PC-9 (cell line): Measurements from ENCODE around the gene DDX49. TPM values are rescaled to one million over a fixed set of nuclear protein-coding genes. Genes with fewer than 3 reads are reported as not detected.
A peak's percentile ranks its signal among the peaks of the same experiment; 100 is the strongest.

Experiments
- Bru-seq: library from RNA; stranded (reverse); fragments of 400-500 nt; gene quantifications from one replicate; lab custom pipeline; 2021; lab: Mats Ljungman, UMichigan
- BruChase-seq, 2 experiments: library from RNA; stranded (reverse); fragments of 400-500 nt; gene quantifications; one replicate each; lab custom pipeline; 2021; lab: Mats Ljungman, UMichigan
- BruUV-seq: library from RNA; stranded (reverse); fragments of 400-500 nt; replicated peaks from 2 replicates; lab custom pipeline; 2021; lab: Mats Ljungman, UMichigan
- CTCF ChIA-PET: fragments of 300-600 bp; sonication (Branson Sonifier 250); formaldehyde crosslinking; loops from one replicate; lab custom pipeline; 2022; ENCODE audit warnings: antibody characterized with exemption; lab: Charles Lee
- POLR2A ChIA-PET: fragments of 300-600 bp; sonication (Branson Sonifier 250); formaldehyde crosslinking; loops from one replicate; lab custom pipeline; 2022; ENCODE audit warnings: antibody characterized with exemption; ENCODE audit not compliant: unreplicated experiment; lab: Charles Lee
- DNase-seq, 2 experiments: peaks; one replicate each; pipeline versions ENCODE4 v3.0.0 to v3.0.0-alpha.2; 2015 to 2022; ENCODE audit warnings: mixed read lengths in 1 of 2
- H2AFZ ChIP-seq: fragments of 200-600 bp; sonication (generic); 2 replicates; pipeline ENCODE4 v1.8.1; 2017; ENCODE audit warnings: antibody characterized with exemption
- H3F3A ChIP-seq: fragments of 200-600 bp; sonication (generic); 2 replicates; pipeline ENCODE4 v1.8.1; 2017; ENCODE audit warnings: antibody characterized with exemption, mild to moderate bottlenecking, low read depth; ENCODE audit not compliant: insufficient read depth
- H3K27ac ChIP-seq: fragments of 200-600 bp; sonication (generic); 2 replicates; pipeline ENCODE4 v1.6.1; 2016; ENCODE audit warnings: mixed run types
- H3K27me3 ChIP-seq: fragments of 200-600 bp; sonication (generic); 2 replicates; pipeline ENCODE4 v1.6.1; 2016; ENCODE audit warnings: low read depth, mixed run types; ENCODE audit not compliant: insufficient read depth
- H3K36me3 ChIP-seq: fragments of 200-600 bp; sonication (generic); 2 replicates; pipeline ENCODE4 v1.6.1; 2016; ENCODE audit warnings: low read depth, mixed run types
- H3K4me1 ChIP-seq: fragments of 200-600 bp; sonication (generic); replicated peaks from 2 replicates; pipeline ENCODE4 v1.6.1; 2016; ENCODE audit warnings: mixed run types; ENCODE audit not compliant: insufficient read depth
- H3K4me2 ChIP-seq: fragments of 200-600 bp; sonication (generic); 2 replicates; pipeline ENCODE4 v1.6.1; 2017; ENCODE audit warnings: mixed run types
- H3K4me3 ChIP-seq: fragments of 200-600 bp; sonication (generic); 2 replicates; pipeline ENCODE4 v1.6.1; 2016; ENCODE audit warnings: mixed run types
- H3K79me2 ChIP-seq: fragments of 200-600 bp; sonication (generic); 2 replicates; pipeline ENCODE4 v1.6.1; 2017; ENCODE audit warnings: low read depth, mixed run types
- H3K9me2 ChIP-seq: fragments of 200-600 bp; sonication (generic); 2 replicates; pipeline ENCODE4 v1.8.1; 2017; ENCODE audit warnings: mild to moderate bottlenecking; ENCODE audit not compliant: insufficient read depth
- H3K9me3 ChIP-seq: fragments of 200-600 bp; sonication (generic); 2 replicates; pipeline ENCODE4 v1.8.1; 2016; ENCODE audit warnings: low read depth; ENCODE audit not compliant: insufficient read depth
- H4K20me1 ChIP-seq: fragments of 200-600 bp; sonication (generic); 2 replicates; pipeline ENCODE4 v1.8.1; 2017; ENCODE audit not compliant: insufficient read depth
- EZH2 ChIP-seq: fragments of 200-600 bp; sonication (generic); IDR thresholded peaks from 2 replicates; pipeline ENCODE4 v1.8.0; 2017; ENCODE audit warnings: antibody characterized with exemption, low read depth
- intact Hi-C: fragments of 100-400 bp; cut with micrococcal nuclease; formaldehyde crosslinking; loops from one replicate; pipeline ENCODE4 v1.10.0; 2022; ENCODE audit not compliant: unreplicated experiment
- long read RNA-seq: library from polyadenylated mRNA; stranded (forward); transcript quantifications from one replicate; pipeline ENCODE4 v2.0.0, GENCODE V29; 2022
- total RNA-seq: library from RNA; stranded (reverse); gene quantifications from 2 replicates; pipeline ENCODE4 v1.2.3, GENCODE V29; 2021
- TF ChIP-seq, protein P1 (sequence below): fragments of 200-600 bp; sonication (generic); conservative IDR thresholded peaks from 2 replicates; pipeline ENCODE4 v1.6.1; 2017; ENCODE audit warnings: mixed run types, antibody characterized with exemption, mild to moderate bottlenecking, moderate library complexity

The DDX49 gene, protein sequence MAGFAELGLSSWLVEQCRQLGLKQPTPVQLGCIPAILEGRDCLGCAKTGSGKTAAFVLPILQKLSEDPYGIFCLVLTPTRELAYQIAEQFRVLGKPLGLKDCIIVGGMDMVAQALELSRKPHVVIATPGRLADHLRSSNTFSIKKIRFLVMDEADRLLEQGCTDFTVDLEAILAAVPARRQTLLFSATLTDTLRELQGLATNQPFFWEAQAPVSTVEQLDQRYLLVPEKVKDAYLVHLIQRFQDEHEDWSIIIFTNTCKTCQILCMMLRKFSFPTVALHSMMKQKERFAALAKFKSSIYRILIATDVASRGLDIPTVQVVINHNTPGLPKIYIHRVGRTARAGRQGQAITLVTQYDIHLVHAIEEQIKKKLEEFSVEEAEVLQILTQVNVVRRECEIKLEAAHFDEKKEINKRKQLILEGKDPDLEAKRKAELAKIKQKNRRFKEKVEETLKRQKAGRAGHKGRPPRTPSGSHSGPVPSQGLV
- 41.2 and 46.3 TPM in 2 replicates for total RNA-seq
- percentile 58 among the genes with signal in this experiment for Bru-seq, nascent RNA
- BruChase-seq, experiment 1, labeled RNA remaining after a 2-hour chase = percentile 56 among the genes with signal in this experiment
- percentile 74 among the genes with signal in this experiment for BruChase-seq, experiment 2, labeled RNA remaining after a 6-hour chase
- long read RNA-seq, transcript DDX49-201 (13 exons, 1,830 nt) = major isoform, 52 of 81 reads
- long read RNA-seq, partial matches to known transcripts = 5 of 81 reads
- long read RNA-seq, other reads (novel, unspliced or antisense) = 18 of 81 reads

DNA sequence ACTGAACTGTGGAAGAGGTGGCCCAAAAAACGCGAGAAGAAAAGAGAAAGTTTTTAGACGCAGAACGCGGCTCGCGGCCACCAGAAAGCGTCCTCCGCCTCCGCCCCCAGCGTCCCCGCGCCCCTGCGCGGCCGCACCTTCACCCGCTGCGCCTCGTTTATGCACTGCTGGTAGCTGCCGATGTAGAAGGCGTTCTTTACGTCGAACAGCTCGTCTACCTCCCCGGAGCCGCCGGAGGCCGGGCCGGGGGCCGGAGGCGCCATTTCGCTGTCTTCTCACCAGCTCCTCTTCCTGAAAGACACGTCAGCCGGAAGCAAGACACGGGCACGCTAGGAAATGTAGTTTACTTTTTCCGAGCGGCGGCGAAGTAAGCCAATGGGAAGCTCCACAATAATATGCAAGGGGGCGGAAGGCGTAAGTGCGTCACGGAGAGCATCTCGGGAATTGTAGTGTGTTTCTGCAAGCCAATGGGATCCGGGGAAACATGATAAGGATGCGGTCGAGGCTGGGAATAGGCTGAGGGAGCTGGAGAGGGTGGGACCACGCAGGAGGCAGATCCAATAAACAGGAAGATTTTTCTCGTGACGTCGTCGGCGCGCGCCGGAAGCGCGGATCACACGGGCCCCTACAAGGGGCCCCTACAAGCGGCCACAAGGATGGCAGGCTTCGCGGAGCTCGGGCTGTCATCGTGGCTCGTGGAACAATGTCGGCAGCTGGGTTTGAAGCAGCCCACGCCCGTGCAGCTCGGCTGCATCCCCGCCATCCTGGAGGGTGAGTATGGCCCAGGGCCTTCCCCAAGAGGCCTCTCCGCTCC lies at the start of gene DDX49, which contains the start of gene COPE:
Gene DDX49 (plus strand): TSS at position 630 of the 814 bp plus-strand sequence. CDS start 27 bp downstream, at position 657.
Gene COPE (minus strand): TSS at position 302 of the 814 bp plus-strand sequence. CDS start 39 bp downstream, at position 263.
- peaks cover 12% of the 10 kb centered on the region; the same call in 1 of the 2 replicates for H3K36me3 ChIP-seq
- peak within 1 kb of the TSS; percentile 98 for H3K4me2 ChIP-seq
- H3K27me3 ChIP-seq = no peaks in the 10 kb centered on the region
- peaks cover 17% of the 10 kb centered on the region for H3K4me1 ChIP-seq
- H3K9me3 ChIP-seq = no peaks in the 10 kb centered on the region
- DNase-seq = peak; percentile 95 to 100
- H3K9me2 ChIP-seq = no peaks in the 10 kb centered on the region
- peak within 1 kb of the TSS; percentile 76 for H2AFZ ChIP-seq
- peaks cover 68% of the 10 kb centered on the region for H3K79me2 ChIP-seq
- peak within 1 kb of the TSS; percentile 72 for H3K4me3 ChIP-seq
- ChIA-PET CTCF (interaction anchor here (0.6 to 1.4 kb wide), 3 partner anchors 68 to 642 kb away, joined by 3 to 9 read pairs (median 4); no protein-coding TSS in a partner anchor), POLR2A (interaction anchor here (0.5 to 0.9 kb wide), 7 partner anchors 10 to 1149 kb away, joined by 3 to 10 read pairs (median 3); no protein-coding TSS in a partner anchor)
- BruUV-seq = no TSS peak
- intact Hi-C loops = loop anchor here (1.0 to 10.0 kb wide), 4 partner anchors 22 to 444 kb away; partner anchors contain the start of genes HOMER3 and UBA52
- TF ChIP-seq, protein P1, sequence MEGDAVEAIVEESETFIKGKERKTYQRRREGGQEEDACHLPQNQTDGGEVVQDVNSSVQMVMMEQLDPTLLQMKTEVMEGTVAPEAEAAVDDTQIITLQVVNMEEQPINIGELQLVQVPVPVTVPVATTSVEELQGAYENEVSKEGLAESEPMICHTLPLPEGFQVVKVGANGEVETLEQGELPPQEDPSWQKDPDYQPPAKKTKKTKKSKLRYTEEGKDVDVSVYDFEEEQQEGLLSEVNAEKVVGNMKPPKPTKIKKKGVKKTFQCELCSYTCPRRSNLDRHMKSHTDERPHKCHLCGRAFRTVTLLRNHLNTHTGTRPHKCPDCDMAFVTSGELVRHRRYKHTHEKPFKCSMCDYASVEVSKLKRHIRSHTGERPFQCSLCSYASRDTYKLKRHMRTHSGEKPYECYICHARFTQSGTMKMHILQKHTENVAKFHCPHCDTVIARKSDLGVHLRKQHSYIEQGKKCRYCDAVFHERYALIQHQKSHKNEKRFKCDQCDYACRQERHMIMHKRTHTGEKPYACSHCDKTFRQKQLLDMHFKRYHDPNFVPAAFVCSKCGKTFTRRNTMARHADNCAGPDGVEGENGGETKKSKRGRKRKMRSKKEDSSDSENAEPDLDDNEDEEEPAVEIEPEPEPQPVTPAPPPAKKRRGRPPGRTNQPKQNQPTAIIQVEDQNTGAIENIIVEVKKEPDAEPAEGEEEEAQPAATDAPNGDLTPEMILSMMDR = no peak
- no peak for TF ChIP-seq EZH2
- peaks cover 35% of the 10 kb centered on the region for H4K20me1 ChIP-seq
- peaks cover 9% of the 10 kb centered on the region; the same call in 1 of the 2 replicates for H3F3A ChIP-seq
- H3K27ac ChIP-seq = peak within 1 kb of the TSS; percentile 75

DNA sequence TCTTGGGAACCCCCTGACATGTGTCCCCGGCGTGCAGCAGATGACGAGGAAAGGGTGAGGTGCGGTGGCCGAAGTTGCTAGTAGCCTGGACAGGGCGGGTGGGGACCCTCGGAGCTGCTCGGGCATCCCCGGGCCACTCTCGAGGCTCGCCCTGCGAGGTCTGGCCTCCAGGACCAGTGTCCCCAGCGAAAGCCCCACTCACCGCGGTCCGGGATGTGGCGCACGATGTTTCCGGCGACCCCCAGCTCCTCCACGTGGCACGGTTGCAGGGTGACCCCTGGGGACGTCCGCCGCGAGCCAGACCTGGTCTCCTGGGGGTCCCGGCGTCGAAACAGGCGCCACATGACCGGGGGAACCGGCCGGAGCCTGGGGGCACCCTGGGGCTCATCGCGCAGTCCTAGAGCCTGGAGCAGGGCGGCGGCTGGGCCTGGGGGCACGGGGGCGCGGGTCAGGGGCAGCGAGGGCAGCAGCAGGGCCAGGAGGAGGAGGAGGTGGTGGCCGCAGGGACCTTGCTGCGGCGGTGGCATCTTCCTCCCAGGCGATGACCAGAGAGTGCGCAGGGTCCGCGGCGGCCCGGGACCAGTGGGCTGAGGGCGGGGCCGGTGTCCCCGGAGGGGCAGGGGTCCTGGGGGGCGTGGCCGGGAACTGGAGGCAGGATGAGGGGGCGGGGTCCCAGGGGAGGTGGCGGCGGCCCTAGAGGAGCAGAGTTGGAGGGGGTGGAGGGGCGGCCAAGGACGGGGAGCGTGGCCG lies 49.6 kb upstream of the DDX49 start:
- no peak for TF ChIP-seq EZH2
- TF ChIP-seq, protein P1 = no peak
- BruUV-seq = no TSS peak
- H3K4me2 ChIP-seq = no peak overlapping the region
- no peak for DNase-seq
- peaks cover 14% of the 10 kb centered on the region for H3K36me3 ChIP-seq
- CTCF ChIA-PET = no interaction called here
- no peaks in the 10 kb centered on the region for H3K9me3 ChIP-seq
- H3K27ac ChIP-seq = no peak overlapping the region
- POLR2A ChIA-PET = no interaction called here
- intact Hi-C loops = no loop called here
- H2AFZ ChIP-seq = no peak overlapping the region
- no peaks in the 10 kb centered on the region for H3K9me2 ChIP-seq
- H3F3A ChIP-seq = peaks cover 57% of the 10 kb centered on the region; the same call in 1 of the 2 replicates
- H3K4me3 ChIP-seq = no peak overlapping the region
- peaks cover 39% of the 10 kb centered on the region for H4K20me1 ChIP-seq
- no peaks in the 10 kb centered on the region for H3K27me3 ChIP-seq
- H3K4me1 ChIP-seq = no peaks in the 10 kb centered on the region
- no peaks in the 10 kb centered on the region for H3K79me2 ChIP-seq
